Activated T-cell treated with anti-CD3 and anti-CD28 coated beads for 4 hours (primary cell): ENCODE results near the gene SORT1.
"Not testable (repeated sequence)": the region's sequence is repeated elsewhere in the genome, so short reads cannot be mapped to it uniquely, and the experiment has no call there.

Source experiments
- DNase-seq: peaks from one replicate; pipeline ENCODE4 v3.0.0-alpha.2; 2020

SORT1 gene

DNA sequence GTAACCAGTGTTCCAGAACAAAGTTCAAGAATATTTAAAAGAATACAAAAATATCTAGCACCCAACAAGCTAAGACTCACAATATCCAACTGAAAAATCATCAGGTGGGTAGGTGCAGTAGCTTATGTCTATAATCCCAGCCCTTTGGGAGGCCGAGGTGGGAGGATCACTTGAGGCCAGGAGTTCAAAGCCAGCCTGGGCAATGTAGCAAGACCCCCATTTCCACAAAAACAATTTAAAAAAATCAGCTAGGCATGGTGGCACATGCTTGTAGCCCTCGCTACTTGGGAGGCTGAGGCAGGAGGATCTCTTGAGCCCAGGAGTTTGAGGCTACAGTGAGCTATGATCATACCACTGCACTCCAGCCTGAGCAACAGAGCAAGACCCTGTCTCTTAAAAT is 24.0 kb downstream of the SORT1 start:
- DNase-seq: not testable (repeated sequence)

DNA sequence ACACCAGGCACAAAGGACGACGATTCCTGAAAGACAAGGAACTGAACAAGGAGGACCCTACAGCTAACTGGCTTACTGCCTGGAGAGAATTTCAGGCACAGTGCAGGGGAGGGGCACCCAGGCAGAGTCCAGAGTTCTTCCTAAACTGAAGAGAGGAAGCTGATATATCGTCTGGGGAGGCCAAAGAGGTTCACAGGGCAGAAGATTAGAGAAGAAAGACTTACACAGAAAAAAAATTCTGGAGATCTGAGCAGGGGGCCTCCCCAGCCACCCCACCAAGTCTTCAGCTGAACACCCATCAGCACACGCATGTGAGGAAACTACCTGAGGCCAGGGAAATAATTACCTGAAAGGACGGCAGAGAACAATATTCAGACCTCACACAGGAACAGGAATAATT is 24.6 kb downstream of the SORT1 start:
- DNase-seq: no peak

DNA sequence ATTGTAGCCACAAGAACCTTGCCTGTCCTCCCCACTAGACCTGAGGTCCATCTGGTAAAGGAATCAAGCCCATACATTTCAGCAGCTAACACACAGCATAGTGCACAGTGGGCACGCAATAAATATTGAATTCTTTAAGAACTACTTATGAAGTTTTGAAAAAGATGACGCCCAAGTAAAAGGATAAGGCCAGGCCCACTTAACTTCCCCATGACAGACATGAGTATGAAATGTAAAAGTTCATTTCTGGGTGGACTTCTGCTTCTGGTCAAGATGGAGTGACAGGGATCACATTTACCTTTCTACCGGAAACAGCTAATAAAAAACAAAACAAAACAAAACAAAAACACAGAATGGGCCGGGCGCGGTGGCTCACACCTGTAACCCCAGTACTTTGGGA is 25.4 kb downstream of the SORT1 start:
- DNase-seq: no peak

DNA sequence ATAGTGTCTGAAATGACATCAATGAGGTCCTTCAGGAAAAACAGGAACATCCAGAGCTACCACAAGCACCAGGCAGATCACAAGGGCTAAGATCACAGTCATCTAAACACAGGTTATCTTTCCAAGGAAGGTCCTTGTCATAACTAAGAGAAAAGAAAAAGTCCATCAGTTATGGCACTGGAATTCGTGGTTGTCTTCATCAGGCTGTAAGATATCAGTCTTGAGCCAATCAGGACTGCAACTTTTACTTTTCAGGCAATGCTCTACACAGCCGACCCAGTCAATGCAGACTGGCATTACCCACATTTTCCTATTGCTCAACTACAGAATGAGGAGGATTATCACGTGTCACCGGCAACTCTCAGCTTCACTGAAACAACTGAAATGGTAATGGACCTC is 26.4 kb downstream of the SORT1 start:
- no peak for DNase-seq

DNA sequence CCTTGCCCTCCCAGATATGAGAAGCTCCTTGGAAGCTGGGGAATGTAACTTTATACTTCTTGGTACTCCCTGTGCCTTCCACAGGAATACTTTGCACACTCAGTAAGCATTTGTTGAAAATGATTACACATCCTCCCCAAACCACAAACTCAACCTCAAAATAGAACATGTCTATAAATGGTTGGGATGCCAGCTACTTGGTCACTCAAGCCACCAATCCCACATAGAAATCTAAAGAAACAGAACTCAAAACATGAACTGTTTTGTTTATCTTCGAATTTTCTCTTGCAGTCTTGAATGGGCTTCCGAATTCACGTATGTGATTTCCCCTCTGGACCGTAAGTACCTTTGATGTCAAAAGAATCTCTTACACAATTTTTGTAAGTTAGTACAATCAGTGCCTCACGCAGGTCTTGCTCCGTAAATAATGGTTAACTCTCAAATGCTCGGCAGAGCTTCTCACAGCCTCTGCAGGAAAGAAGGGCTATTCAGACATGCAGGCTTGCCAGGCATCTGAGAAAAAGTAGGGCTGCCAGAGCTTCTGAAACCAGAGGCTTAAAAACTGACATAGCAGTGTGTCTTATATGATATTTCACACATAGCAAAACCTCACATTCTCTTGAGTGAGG is 26.9 kb downstream of the SORT1 start:
- DNase-seq: no peak

DNA sequence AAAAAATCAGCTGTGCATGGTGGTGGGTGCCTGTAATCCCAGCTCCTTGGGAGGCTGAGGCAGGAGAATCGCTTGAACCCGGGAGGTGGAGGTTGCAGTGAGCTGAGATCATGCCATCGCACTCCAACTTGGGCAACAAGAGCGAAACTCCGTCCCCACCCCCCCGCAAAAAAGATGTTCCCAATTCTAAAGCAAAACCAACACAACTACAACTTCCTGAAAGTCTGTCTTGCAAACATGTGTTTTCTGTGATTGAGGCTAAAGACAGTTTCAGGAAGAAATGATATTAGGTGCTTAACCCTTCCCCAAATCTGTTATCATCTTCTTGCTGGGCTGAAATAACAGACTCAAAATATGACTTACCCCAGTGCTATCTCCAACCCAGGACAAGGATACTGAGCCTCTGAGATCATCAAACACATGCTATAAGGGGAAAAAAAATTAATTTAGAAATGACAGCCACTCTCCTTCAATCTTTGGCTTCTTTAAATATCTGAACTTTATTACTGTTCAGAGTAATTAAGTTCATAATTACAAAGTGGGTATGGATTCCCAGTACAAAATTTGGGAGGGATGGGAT is 28.5 kb downstream of the SORT1 start:
- DNase-seq: no peak

DNA sequence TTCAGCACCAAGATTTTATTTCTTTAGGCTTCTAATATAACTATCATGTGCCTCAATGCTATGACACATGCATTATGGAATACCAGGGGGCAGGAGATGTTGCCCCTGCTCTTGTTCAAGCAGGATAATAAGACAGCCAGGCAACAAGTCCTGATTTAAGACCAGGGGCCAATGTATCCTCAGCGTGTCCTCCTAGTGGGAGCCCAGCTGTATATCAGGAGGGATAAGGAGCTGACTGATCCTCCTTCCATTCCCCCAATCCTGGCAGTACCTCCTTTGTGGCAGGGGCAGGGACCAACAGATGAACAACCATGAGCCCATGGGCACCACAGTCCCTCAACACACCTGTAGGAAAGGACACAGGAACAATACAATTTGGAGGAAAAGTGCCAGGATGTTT is 29.3 kb downstream of the SORT1 start:
- no peak for DNase-seq

DNA sequence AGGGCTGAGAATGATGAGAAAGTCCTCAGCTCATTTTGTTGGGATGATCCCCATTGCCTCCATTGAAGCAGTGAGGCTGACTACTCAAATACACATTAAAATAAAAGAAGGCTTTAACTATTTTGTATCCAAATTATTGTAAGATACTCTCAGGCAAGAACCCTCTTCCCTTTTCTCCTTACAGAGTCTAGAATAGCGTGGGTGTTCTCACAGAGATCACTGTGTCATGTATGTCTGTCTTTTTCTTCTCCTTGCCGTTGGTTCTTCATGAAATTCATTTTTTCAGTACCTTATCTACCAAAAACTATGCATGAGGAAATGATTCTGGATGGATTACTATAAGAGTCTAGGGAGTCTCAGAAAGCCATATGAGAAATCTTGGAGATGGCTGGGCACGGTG is 30.1 kb downstream of the SORT1 start:
- no peak for DNase-seq

DNA sequence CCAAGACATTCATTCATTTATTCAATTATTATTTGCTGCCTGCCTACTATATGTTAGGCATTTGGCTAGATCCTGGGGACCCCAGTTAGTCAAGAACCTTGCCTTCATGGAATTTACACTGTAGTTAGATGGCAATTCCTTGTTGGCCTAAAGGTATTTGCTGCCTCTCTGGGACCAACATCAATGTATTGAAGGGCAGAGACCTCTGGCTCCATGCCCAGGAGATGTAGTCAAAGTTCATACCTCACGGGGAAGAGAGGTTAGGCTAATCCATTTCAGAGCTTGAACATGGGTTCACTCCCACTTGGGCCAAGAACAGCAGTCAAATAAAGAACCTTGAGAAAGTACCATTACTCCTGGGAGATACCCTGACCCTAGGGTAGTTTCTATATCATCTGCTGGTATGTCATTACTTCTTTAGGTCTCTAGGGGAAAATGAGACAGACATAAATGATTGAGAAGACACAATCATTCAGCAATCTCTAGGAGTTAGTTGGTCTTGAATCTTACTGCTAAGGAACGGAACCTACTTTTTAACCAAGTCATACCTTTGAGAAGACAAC is 32.0 kb downstream of the SORT1 start:
- no peak for DNase-seq

DNA sequence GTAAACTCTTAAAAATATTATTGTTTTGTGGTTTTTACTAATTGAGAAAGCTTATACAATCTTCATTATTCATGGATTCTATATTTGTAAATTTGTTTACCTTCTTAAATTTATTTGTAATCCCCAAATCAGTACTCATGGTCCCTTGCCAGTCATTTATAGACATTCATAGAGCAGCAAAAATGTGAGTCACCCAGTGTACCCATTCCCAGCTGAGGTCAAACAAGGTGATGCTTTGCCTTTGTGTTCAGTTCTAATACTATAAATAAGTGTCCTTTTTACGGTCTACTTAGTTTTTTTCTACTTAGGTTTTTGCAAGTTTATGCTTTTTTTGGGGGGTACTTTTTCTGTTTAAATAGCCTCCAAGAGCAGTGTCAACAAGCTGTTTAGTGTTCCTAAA is 36.1 kb downstream of the SORT1 start:
- DNase-seq: no peak

DNA sequence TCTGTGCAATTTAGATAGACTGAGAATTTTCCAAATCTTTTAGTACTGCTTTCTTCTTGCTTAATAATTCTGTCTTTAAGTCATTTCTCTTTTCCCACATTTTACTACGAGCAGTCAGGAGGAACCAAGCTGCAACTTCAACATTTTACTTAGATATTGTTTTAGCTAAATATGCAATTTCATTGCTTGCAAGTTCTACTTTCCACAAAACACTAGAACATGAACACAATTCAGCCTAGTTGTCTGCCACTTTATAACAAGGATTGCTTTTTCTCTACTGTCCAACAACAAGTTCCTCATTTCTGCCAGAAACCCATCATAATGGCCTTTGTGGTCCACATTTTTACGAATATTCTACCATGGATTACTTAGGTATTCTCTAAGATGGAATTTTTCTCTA is 36.6 kb downstream of the SORT1 start:
- no peak for DNase-seq

DNA sequence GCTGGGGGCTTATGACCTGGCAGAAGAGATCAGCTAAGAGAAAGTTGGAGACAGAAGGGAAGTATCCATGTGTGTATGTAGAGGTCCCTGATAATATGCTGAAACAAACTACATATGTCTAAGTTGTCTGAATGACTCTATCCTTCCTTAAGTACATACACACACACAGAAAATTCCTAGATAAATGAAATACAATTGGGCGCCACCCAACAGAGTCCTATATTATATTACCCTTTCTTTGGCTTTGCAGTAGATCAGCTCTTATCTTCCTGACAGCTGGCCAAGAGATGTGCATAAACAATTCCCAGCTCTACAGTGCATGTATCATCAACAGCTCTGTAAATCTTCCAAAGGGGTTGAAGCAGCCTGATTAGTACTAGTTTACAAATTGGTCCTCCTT is 40.1 kb downstream of the SORT1 start:
- DNase-seq: no peak

DNA sequence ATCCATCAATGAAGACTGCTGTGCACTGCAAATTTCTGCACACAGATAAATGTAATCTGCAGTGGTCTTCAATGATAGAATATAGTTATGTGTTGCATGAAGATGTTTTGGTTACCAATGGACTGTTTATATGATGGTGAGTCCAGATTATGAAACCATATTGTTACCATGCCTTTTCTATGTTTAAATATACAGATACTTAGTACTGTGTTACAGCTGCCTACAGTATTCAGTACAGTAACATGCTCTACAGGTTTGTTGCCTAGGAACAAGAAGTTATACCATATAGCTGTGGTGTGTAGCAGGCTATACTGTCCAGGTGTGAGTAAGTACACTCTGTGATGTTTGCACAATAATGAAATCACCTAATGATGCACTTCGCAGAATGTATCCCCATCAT is 40.8 kb downstream of the SORT1 start:
- no peak for DNase-seq

DNA sequence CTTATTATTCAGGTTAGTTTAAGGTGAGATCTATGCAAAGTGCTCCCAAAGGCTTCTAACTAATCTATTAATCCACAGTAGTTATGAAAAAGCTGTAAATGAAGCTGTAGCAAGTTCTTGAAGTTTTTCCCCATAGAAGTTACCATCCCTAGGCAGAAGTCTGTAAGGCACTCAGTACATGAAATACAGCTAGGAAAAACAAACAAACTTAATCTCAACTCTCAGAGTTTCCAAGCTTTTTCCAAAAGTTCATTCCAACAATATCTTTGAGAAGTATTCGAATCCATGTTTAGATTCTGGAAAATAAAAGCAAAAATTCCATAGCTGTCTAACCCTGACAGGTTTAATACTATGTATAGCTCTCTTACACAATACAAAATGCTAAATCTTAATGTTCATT is 41.2 kb downstream of the SORT1 start:
- DNase-seq: no peak

DNA sequence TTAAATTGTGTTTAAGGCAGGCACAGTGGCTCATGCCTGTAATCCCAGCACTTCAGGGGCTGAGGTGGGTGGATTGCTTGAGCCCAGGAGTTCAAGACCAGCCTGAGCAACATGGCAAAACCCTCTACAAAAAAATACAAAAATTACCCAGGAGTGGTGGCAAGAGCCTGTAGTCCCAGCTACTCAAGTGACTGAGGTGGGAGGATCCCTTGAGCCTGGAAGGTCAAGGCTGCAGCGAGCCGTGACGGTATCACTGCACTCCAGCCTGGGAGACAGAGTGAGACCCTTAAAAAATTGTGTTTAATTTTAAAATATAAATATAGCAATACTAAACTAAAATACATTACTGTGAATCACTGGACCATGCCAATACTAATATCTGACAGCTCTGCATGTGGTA is 42.8 kb downstream of the SORT1 start:
- DNase-seq: no peak

DNA sequence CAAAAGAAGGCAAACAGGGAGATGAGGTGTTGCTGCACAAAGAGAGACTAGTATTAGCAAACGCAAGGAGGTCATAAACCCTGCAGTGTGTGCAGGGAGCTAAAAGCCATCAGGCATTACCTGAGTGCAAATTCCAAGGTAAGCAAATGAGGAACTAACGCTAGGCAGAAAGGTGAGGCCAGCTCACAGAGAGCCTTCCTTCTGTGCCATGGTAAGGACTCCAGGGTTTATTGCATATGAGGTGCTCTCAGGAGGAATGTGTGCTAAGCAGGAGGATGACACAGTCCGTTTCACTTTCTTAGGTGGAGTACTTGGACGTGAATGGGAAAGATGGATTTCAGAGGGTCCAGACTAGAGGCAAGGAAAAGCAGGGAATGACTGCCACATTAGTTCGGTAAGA is 46.3 kb downstream of the SORT1 start:
- no peak for DNase-seq

DNA sequence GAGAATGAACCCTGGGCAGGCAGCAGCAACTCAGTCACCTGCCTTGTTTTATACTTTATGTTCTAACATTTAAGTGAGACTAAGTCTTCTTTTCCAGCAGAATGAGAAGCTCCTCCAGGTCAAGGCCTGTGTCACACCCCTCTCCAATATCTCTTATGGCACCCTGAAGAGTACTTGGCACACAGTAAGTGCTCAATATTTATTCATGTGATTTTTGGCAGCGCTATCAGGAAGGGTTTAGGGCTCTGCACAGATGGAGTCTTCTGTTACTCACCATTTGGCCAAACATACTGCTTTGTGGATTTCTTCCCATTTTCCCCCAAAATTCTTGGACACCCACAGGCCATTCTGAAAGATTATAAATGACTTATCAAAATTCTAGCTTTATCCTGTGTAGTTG is 47.1 kb downstream of the SORT1 start:
- no peak for DNase-seq

DNA sequence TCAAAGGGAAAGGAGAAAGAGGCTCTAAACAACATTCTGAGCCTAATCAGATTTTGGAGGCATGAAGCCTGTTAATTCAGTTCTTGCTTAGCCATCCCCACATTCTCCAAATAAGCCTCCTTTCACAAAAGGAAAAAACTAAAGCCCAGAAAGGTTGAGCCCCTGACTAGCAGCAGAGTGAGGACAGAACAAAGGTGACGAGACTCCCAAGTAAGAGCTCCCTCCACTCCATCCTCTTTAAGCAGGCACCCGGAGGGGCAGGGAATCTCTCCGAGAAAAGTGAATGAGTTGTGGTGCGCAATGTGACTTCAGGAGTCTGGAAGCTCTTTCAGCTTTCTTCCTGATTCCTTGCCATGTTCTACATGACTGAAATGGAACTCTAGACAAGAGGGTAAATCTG is 47.5 kb downstream of the SORT1 start:
- no peak for DNase-seq

DNA sequence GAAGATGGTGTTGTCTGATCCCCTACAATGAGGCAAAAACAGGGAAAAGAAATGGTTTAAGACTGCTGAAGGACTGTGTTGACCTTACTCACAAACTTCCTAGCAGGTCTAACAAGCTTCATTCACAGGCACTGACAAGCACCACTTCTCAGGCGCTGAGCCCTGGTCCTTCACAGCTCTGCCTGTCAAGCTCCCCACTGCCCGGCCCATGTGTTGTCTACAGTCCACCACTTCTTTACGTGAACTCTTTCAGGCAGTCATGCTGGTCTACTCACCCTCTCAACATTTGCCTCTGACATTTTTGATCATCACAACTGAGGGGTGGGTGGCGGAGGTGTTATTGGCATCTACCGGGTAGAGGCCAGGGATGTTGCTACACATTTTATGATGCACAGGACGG is 50.2 kb downstream of the SORT1 start:
- DNase-seq: no peak

DNA sequence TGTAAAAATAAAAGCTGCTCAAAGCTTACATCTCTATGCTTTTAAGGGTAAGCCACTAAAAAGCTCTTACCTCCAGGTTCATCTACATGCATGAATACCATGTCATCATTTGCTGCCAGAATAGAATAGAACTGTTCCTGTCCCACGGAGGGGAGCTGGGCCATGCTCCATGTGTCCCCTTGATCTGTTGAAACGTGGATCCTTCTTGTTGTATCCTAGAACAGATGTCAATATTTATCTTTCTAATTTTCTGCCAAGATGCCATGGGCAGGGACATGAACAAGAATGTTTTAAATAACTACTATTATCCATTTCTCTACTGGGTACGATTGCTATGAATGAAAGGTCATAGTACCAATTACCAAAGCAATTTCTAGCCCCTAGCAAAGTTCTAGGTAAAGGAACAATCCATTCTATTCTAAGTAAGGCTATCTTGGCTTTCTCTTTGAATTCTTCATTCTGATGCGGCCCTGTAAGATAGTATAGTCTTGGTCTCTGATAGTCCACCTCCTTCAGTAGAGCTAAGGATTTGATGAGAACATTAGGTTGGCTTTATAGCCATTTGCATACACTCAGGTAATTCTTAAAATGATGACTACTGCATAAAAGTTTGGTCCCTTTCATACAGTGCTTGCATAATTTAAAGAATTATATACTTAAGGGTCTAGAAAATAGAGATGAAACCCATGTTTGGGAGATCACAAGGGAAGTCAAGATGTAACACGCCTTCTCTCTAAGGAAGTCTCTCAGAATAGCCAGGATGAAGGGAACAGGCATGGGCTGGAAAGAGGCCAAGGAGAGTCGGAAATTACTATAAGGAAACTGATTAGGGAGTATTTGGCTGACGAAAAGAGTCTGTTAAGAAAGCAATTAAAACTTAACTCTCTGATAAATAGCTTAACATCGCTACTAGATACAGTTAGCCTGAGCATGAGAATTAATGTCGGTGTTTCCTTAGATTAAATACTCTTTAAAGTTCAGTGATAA is 55.5 kb downstream of the SORT1 start:
- DNase-seq: no peak

DNA sequence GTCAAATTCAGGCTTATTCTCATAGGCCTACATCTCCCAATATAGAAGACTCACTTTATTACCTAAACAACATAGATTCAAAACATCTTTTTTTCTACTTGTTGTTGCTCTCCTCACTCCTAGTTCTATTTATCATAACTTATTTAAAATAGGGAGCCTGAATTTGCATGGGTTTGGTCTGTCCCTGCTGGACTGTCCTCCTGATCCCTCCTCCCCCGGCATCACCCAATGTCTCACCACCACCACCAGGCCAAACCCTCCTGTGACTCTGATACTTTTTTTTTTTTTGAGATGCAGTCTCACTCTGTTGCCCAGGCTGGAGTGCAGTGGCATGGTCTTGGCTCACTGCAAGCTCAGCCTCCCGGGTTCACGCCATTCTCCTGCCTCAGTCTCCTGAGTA is 59.1 kb downstream of the SORT1 start:
- no peak for DNase-seq

DNA sequence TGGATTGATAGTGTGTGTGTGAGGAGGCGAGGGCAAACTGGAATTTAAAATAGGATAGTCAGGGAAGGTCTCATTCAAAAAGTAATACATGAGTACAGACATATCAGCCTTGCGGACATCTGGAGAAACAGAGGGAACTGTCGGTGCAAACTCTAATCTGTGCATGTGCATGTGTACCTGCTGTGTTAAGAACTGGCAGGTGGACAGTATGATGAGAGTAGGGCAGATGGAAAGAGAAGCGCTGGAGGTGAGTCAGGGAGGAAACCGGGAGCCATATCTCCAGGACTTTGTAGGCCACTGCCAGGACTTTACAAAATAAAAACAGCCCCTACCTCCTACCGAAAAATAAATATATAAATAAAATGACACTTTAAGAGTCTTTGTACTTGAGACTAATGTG is 59.6 kb downstream of the SORT1 start:
- DNase-seq: no peak

DNA sequence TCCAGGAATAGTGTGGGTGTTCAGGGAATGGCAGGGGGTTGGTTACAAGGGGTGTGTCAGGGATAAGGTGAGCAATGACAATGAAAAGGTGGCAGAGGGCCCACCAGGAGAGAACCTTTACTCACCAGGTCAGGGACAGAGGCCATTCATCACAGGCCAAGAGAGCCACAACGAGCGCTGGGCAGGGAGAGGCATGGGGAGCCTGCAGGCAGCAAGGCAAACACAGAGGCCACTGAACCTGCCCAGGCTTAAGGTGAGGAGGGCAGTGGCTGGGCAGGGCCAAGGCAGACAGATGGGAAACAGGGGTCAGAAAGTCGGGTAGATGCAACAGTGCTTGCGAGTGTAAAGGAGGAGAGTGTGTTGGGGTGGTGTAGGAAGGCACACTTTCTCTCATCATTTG is 62.6 kb downstream of the SORT1 start:
- DNase-seq: no peak

DNA sequence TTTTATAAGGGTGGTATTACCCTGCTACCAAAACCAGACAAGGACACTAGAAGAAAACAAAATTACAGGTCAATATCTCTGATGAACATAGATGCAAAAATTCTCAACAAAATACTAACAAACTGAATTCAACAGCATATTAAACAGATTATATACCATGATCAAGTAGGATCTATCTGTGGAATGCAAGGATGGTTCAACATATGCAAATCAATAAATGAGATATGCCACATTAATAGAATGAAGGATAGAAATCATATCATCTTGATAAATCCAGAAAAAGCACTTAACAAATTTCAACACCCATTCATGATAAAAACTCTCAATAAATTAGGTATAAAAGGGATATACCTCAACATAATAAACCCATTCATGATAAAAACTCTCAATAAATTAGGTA is 66.6 kb downstream of the SORT1 start:
- DNase-seq: no peak
